SIG-M5 treated with dmso at 0.1 percent for 504 hours (cell line): ENCODE results near the gene C1orf226.
A peak's percentile ranks its signal among the peaks of the same experiment; 100 is the strongest.

Experiments used
- DNase-seq: peaks from one replicate; lab custom pipeline; 2025; ENCODE audit not compliant: unreplicated experiment; lab: John Stamatoyannopoulos, UW

C1orf226 gene, protein sequence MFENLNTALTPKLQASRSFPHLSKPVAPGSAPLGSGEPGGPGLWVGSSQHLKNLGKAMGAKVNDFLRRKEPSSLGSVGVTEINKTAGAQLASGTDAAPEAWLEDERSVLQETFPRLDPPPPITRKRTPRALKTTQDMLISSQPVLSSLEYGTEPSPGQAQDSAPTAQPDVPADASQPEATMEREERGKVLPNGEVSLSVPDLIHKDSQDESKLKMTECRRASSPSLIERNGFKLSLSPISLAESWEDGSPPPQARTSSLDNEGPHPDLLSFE

DNA sequence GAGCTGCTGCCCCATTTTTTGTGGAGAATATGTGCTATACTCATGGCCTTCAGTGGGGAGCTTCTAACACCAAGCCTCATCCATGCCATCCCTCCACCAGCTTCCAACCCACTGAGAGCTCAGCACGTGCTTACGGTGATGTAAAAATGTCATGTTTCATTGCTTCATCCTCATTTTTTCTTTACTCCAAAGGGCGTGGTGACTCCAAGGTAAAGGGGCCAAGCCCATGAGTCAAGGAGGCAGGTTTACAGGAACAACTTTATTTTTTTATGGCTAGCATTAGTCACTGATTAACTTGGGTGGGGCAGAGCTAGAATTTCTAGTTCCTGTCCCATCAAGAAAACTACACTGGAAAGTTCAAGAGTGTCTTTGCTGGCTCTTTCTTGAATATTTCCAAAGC, at the start of gene C1orf226:
C1orf226 (plus strand) TSS at position 346 of the 400 bp plus-strand sequence. CDS start 174 bp downstream, outside the sequence.
- DNase-seq, result peak; percentile 18

DNA sequence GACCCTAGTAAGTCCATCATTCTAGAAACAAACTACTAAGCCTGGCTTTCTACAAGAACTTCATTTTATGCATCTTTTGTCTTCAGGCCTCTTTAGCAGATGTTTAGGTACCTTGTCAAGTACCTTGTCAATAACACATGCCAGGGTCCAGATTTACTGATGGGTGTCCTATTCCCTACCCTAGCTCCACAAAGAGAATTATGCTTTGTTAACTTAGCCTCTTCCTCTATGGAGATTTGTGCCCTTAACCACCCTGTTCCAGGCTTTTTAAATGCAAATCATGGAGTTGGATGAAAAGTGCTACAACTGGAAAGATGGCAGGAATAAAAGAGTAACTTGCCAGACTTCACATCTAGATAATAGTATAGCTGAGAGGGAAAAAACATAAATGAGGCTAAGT, 47.5 kb upstream of the C1orf226 start:
- DNase-seq, result no peak

DNA sequence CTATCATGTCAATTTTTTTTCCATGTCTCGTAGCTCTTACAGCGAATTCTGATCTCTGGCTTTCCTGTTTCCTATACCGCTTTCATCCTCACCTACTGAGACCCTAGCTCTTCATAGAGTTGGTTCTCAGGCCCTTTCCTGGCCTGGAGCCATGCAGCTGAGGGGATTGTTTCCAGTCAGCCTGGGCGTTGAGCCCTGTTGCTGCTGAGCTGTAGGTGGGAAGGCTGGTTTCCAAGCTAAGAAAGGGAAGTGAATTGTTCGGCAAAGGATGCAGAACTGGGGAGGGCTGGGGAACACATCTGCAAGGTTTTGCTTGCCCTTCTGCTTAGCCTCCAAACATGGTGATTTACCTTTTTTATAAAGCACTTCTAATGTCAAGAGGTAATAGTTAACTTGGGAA, 46.4 kb upstream of the C1orf226 start:
- DNase-seq, result no peak

DNA sequence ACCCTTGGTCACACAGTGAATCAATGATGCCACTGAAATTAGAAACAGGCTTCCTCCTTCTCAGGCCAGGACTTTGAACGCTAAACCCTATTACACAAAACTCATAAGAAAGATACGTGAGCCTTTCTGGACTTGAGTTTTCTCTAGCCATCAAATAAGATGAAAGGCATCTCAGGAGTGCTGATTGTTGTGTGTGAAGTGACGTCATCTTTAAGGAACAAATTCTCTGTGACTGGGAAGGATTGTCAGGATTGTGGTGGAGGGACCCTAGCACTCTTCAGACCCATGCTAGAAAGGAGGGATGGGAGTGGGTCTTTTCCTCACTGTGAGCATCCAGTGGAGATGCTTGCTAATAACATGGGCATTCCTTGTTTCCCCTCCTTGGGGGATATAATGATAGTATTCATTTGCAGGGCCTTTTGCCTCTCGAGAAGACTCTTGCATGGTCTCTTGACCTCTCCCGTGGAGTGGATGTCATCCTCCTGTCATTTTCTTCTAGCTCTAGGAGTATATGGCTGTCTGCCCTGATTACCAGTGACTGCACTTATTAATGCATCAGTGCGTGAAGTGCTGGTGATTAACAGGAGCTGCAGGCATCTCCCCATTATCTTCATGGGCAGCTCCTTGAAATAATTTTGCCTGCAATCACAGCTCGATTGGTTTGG, 44.8 kb upstream of the C1orf226 start:
- DNase-seq, result no peak

DNA sequence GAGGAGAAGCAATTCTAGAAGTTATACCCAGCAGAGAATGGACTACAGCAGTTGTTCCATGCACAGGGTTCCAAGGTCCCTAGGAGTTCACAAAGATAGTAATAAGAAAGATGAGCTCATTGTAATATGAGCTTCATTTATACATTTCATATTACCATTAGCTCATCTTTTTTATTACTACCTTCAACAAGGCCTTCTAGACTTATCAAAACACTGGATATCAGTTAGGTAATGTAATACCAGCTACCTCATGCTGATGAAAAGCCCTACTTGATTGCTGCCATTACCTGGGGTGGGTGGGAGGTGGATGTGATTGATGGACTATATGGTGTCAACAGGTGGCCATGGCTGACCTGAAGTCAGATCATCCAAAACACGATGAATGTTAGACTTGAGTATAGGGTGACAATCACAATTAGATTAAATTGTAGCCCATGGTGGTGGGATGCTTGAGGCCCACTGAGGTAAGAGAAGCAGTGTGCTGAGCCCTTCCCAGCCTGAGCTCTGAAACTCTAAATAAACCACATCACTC, 39.0 kb upstream of the C1orf226 start:
- no peak for DNase-seq

DNA sequence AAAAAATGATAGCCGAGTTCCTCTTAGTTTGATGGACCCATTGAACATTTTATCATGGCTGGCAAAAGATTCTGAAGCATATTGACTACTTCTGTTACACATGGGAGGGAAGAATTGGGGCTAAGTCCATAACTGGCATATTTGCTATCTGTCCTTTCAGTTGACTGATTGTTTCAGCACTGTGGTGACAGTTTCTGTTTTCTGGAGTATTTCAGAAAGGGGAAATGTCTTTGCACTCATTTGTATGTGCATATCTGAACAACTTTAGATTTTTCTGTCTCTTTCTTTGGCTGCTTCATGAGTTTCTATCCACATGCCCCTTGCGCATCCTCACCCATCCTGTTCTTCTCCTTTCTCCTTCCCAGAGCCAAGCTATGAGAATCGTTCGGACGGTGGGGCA, 38.1 kb upstream of the C1orf226 start:
- no peak for DNase-seq

DNA sequence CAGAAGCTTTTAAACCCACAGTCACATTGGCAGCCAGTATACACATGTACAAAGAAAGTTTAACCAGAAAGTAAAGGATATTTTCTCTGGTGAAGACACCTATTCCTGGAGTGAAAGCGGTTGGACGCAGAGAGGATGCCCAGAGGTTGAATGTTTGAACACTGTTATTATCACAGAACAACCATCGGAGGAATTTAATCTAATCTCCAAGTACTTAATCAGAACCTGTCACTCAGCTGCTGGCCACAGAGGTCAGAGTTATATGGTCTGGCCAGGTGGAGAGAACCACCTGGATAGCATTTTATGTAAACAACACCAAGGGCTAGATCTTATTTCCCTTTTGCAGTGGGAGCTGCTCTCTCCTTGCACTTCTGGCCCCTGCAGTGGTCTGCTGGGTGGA, 34.2 kb upstream of the C1orf226 start:
- no peak for DNase-seq

DNA sequence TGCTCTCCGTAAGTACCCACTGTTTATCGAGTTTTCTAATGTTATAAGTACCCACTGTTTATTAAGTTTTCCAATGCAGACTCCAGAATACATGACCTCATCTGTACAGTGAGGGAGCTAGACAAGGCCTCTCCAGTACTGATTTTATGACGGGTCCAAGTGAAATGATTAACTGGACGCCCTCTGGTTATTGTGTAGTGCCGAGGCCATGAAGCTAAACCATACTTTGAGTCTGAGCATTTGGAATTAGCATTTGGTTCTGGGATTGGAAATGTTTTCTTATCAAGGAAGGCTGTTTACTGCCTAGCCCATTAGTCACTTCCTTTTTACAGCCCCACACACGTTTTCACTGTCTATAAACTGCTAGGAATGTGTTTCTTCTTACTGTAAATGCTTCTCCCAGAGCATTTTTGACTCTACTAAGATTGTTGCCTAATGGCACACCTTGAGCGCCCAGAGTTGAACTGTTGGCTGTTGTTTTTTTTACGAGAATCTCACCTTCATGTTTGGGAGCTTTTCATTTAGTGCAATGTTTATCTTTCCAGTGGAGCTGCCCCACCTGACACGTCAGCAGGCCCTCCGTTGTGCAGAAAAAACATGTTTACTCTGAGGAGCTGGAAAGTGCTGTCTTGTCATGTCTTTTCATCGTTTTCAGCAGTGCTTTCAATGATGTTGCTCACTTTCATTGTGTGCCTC, 31.7 kb upstream of the C1orf226 start:
- no peak for DNase-seq

DNA sequence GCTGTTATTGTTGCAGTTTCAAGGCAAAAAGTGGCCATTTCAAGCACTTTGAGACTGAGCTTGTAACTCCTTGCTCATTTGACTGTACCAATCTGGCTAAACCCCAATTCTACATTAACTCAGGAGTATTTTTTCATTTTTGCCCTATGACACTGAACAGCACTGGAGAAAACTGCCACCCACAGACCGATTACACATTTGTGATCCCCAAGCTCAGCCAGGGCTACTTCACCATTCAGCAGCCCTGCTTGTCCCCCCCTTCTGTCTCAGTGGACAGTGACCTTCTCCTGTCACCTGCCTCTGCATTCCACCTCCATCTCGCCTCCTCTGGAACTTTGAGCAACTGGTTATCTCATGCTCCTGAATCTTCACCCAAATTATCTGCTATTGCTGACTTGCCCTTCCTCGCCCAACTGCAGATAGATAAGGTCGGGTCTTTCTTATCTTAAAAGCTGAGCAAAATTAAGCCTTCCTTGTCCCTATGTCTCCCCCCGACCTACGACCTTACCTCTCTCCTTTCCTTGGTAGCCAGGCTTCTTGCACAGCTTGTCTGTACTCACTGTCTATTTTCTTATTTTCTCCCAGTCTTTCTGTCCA, 30.2 kb upstream of the C1orf226 start:
- DNase-seq, result no peak

DNA sequence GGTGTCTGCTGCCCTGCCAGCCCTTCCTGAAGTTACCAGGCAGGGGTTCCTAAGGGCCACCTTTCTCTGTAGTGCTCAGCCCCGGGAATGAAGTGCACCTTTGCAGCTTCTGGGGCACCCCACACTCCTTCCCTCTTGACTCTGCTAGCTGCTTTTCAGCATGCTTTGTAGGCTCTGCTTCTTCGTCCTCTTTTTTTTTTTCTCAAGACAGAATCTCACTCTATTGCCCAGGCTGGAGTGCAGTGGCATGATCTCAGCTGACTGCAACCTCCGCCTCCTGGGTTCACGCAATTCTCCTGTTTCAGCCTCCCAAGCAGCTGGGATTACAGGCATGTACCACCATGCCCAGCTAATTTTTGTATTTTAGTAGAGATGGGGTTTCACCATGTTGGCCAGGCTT, 29.7 kb upstream of the C1orf226 start:
- peak; percentile 21 for DNase-seq

DNA sequence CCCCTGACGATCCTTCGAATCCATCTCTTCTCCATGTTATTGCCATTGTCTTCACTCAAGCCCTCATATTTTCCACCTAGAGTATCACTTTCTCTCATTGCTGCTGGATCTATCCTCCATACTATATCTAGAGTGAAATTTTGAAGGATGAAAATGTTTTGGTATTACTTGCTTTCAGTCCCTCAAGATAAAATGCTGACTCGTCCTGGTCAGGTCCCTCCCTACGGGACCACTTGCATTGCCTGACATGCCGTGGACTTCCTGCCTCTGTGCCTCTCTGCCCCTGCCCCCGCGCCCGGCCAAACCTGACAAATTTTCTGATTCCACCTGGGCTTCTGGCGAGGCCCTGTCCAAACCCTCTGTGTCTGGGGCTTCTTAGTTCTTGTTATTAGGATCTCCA, 28.4 kb upstream of the C1orf226 start:
- DNase-seq, result no peak

DNA sequence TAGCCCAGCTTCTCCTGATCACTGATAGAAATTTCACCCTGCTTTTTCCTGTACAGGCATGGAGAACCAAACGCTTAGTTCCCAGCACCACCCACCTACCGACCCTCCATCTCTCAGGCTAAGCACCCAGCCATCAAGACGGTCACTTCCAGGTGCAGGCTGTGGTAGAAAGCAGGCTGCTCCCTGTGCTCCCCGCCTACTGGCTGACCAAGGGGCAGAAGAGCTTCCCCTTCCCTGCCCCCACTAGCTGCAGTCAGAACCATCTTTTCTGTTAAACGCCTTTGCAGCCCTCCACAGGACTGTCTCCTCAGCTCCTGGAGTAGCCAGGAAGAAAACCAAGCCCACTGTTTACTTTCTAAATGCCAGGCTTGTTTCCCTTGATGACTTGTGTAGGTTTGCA, 27.8 kb upstream of the C1orf226 start:
- no peak for DNase-seq

DNA sequence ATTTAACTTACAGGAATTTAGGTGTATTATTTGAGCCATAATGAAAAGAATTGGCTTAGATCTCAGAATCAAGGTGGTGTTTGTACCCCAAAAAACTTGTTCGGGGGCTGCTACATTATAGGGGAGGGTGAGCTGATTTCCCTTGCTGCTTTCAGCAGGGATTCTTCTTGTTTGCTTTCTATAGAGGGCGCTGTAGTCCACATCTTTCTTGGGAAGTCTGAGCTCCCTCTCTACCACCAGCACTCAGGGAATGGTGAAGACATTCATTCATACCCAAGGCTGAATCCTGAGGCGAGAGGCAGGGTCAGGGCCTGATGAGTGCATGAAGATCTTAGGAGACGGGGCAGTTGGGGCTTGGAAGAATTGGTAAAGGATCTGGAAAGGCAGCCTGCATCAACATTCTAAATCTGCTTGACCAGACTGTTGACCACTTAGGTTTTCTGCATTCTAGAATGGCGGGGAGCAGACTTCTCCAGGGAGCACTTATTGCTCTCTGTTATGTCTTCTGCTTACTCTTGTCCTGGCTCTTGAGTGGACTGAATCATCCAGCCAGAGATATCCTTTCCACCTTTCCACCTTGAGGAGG, 23.8 kb upstream of the C1orf226 start:
- DNase-seq, result peak; percentile 64

DNA sequence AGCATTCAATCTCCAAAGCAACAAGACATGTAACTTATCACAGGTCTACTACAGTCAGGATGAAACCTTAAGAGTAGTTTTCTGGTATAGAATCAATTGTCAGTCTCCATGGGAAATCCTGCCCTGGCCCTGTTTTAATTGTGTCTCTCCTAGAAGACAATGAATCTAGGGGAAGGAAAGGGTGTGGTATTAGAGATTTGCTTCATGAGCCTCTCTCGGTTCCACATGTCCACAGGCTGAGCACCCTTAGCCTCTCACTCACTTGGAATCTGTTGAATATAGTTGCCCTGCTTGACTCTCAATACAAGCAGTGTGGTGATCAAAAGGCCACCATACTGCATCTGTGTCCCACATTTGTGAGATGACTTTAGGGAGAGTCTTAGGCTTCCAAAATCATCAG, 22.6 kb upstream of the C1orf226 start:
- DNase-seq, result no peak

DNA sequence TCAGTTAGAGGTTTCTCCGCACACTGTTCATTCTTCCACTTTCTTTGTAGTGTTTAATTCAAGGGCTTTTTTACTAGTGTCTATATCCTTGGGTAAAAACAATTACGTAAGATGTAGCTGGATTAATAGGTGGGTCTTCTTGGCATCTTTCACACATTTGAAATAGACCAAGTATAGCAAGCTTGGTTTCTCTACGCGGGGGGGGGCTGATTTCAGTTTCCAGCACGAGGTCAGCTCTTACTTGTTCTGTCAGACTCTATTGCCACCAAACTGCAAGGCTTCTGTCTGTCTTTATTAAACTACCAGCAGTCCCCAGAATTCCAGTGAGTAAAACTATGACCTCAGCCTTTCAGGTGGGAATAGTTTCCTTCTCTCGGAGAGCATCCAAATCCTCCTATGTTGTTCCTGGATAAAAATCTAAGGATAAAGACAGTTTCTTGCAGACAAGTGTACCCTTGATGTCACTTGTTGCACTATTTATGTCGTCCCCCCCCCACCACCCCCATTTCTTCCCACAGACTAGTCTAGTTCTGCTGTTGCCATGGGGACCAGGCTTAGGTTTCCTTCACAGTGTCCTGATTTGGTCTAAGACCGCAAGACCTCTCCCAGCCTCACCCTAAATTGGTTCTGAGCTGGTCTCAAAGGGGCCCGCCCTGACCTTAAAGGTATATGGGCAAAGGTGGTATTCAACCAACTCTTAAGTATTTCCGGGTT, 21.8 kb upstream of the C1orf226 start:
- no peak for DNase-seq

DNA sequence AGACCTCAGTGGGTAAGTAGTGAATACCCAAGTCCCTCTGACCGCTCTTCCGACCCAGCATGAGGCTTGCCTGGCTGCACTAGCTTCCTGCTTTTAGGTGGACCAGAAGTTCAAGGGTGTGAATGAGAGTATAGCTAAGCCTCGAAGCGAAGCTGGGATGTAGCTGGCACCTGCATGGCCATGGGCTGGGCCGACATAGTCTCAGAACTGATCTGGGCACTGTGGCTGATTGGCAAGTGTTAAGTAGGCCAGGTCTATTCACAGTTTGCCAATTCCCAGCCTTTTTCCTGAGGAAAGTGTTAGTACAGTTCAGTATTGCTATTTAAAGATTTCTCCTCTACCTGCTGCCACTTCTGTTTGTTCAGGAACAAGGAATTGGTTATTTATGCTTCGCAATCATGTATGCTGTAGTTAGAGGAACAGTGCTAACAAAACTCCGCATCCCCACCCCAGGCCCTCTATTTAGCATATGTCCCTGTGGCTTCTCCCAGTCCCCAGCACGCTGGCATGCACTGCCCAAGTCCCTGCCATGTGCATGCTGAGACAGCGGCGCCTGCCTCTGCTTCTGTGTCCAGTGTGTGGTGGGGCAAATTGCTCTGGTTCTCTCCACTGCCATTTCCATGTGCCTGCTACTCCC, 21.2 kb upstream of the C1orf226 start:
- no peak for DNase-seq

DNA sequence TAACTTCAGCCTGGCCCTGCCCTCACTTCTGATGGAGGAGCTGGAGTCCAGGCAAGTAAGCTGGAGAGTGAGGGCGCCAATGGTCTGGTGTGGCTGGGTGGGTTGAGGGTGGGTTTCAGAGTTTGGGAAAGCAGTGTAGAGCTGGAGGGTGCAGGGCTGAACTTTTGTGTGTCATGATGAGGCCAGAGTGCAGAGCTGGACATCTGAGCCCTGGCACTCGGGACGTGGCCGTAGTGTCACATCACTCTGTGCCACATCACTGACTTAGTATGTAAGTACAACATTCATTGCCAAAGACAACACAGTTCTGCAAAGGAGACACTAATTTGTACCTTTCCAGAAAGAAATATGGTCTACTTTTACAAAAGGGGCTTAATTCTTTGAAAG, 20.7 kb upstream of the C1orf226 start:
- no peak for DNase-seq

DNA sequence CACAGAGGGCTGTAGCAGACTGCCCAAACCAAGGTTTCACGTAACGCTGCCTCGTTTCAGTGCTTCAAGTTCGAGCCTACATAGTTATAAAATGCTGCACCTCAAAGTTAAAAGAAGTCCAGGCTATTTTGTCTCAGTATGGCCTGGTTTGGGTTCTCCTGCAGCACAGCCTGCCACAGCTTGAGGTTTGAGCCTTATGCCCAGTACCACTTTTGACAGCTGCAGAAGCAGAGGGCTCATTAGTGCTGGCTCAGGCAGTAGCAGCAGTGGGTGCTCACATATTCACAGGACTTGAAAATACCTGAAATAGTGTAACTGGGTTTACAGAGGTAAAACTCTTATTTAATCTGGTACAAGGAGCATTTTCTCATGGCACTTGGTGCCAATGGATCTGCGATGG, 20.2 kb upstream of the C1orf226 start:
- DNase-seq, result no peak

DNA sequence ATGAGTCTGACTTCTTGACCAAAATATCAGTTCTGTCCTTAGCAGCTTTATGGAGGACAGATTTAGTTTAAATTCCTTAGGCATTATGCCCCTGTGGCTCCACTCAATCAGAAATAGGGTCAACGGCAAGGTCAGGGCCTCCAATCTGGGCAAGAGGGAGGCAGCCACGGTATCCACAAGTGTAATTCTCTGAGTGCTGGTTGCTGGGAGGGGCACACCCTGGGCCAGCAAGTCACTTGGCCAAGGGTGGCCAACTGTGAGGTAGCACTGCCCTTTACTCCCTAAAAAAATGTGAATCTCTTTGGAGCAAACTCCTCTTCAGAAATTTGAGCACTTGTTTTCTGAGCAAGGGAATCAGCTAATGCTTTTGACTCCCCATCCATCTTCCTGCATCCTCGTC, 17.7 kb upstream of the C1orf226 start:
- DNase-seq, result no peak

DNA sequence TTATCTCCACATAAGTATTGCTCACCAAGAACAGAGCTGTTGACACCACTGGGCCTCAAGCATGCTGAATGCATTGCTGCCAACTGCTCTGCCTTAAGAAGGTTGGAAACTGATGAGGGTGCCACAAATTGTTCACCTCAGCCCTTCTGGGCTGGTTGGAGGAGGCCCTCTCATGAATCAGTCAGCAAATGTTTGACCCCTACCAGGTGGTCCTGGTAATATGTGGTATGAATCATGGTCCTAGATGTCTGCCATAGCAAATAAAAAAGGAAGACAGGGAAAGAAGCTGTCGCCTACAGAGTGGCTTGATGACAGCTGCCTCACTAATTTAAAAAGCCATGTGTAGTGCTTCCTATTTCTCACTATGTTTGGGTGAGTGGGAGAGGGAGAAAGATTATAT, 17.0 kb upstream of the C1orf226 start:
- no peak for DNase-seq
